Activated gamma-delta T cell treated with Interleukin-2 at 50 U/mL for 16 hours (primary cell): ENCODE measurements around the gene SMARCD3.

ENCODE experiments used
- DNase-seq: peaks from one replicate; pipeline ENCODE4 v3.0.0-alpha.2; 2020

Gene SMARCD3

GRCh38 chr7:151248346-151249033, at the start of gene SMARCD3:
TSS of gene SMARCD3 (minus strand) at chr7:151248694. CDS start at chr7:151248562, 132 bp downstream.
- no peak for DNase-seq

- DNase-seq, result no peak
These were observed 47.9 kb upstream of the SMARCD3 start for GRCh38 chr7:151296202-151296992.

- DNase-seq, result no peak
These were observed 44.4 kb upstream of the SMARCD3 start for GRCh38 chr7:151292850-151293249.

GRCh38 chr7:151291206-151291605, 42.7 kb upstream of the SMARCD3 start:
- DNase-seq, result no peak

- DNase-seq, result no peak
These were observed 41.9 kb upstream of the SMARCD3 start for GRCh38 chr7:151290355-151290760.

- no peak for DNase-seq
These were observed 41.4 kb upstream of the SMARCD3 start for GRCh38 chr7:151289891-151290290.

- DNase-seq, result no peak
These were observed 37.7 kb upstream of the SMARCD3 start for GRCh38 chr7:151286148-151286547.

- DNase-seq, result no peak
These were observed 34.8 kb upstream of the SMARCD3 start for GRCh38 chr7:151283302-151283701.

GRCh38 chr7:151282111-151282510, 33.6 kb upstream of the SMARCD3 start:
- DNase-seq, result no peak

GRCh38 chr7:151281686-151282085, 33.2 kb upstream of the SMARCD3 start:
- DNase-seq, result no peak

- no peak for DNase-seq
These were observed 32.0 kb upstream of the SMARCD3 start for GRCh38 chr7:151280388-151281019.

- no peak for DNase-seq
These were observed 31.4 kb upstream of the SMARCD3 start for GRCh38 chr7:151279868-151280267.

- no peak for DNase-seq
These were observed 30.5 kb upstream of the SMARCD3 start for GRCh38 chr7:151278949-151279348.

GRCh38 chr7:151277631-151278030, 29.1 kb upstream of the SMARCD3 start:
- DNase-seq, result no peak

GRCh38 chr7:151276666-151277590, 28.4 kb upstream of the SMARCD3 start:
- DNase-seq, result peak; percentile 46

GRCh38 chr7:151275813-151276577, 27.5 kb upstream of the SMARCD3 start:
- DNase-seq, result peak; percentile 11

GRCh38 chr7:151274936-151275812, 26.7 kb upstream of the SMARCD3 start:
- no peak for DNase-seq

- DNase-seq, result no peak
These were observed 25.9 kb upstream of the SMARCD3 start for GRCh38 chr7:151274396-151274795.

GRCh38 chr7:151273651-151274390, 25.3 kb upstream of the SMARCD3 start:
- DNase-seq, result no peak

GRCh38 chr7:151272877-151273276, 24.4 kb upstream of the SMARCD3 start:
- DNase-seq, result no peak
